Peyer's patch (tissue), 4 donors: ENCODE data around the gene B3GNT7.
"Not testable (repeated sequence)": the region's sequence is repeated elsewhere in the genome, so short reads cannot be mapped to it uniquely, and the experiment has no call there.

ENCODE experiments used
- POLR2A ChIP-seq, 2 donors: fragments of 450-650 bp; IDR thresholded peaks; one replicate each; pipeline ENCODE4 v1.5.1; 2017; ENCODE audit warnings: antibody characterized with exemption in 2 of 2, mild to moderate bottlenecking in 2 of 2, moderate library complexity in 2 of 2
- TF ChIP-seq, protein P1 (sequence below), 6 experiments: fragments of 450-650 bp in 4 of 6; fragments of 200-600 bp in 2 of 6; sonication (generic) in 1 of 6; IDR thresholded peaks; one replicate each; pipeline ENCODE4 v1.5.1; 2017 to 2019; ENCODE audit warnings: antibody characterized with exemption in 6 of 6, mild to moderate bottlenecking in 3 of 6, moderate library complexity in 1 of 6

DNA sequence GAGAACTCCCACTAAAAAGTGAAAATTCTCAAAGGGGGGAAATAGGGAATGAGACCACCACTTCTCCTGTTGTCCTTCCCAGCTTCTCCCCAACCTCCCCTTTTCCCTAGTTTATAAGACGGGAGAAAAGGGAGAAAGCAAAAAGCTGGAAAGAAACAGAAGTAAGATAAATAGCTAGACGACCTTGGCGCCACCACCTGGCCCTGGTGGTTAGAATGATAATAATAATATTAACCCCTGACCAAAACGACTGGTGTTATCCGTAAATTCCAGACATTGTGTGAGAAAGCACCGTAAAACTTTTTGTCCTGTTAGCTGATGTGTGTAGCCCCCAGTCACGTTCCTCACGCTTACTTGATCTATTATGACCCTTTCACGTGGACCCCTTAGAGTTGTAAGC, 12.8 kb downstream of the B3GNT7 start:
- not testable (repeated sequence) for TF ChIP-seq POLR2A (IDR thresholded peaks at IDR 0.05)
- TF ChIP-seq, protein P1, sequence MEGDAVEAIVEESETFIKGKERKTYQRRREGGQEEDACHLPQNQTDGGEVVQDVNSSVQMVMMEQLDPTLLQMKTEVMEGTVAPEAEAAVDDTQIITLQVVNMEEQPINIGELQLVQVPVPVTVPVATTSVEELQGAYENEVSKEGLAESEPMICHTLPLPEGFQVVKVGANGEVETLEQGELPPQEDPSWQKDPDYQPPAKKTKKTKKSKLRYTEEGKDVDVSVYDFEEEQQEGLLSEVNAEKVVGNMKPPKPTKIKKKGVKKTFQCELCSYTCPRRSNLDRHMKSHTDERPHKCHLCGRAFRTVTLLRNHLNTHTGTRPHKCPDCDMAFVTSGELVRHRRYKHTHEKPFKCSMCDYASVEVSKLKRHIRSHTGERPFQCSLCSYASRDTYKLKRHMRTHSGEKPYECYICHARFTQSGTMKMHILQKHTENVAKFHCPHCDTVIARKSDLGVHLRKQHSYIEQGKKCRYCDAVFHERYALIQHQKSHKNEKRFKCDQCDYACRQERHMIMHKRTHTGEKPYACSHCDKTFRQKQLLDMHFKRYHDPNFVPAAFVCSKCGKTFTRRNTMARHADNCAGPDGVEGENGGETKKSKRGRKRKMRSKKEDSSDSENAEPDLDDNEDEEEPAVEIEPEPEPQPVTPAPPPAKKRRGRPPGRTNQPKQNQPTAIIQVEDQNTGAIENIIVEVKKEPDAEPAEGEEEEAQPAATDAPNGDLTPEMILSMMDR (IDR thresholded peaks at IDR 0.05), result not testable (repeated sequence)
